Liver (tissue), 9 donors: ENCODE results near the gene TAOK2. TPM values are rescaled to one million over a fixed set of nuclear protein-coding genes. Genes with fewer than 3 reads are reported as not detected.

Experiments
- DNase-seq: peaks from one replicate; pipeline ENCODE4 v3.0.0-alpha.2; 2017; ENCODE audit warnings: low spot score
- H3K27ac ChIP-seq, 2 donors: one replicate each; pipeline ENCODE4 v1.7.0; 2013; ENCODE audit warnings: inconsistent platforms in 2 of 2, low read length in 2 of 2, control low read depth in 1 of 2, low read depth in 1 of 2, mild to moderate bottlenecking in 1 of 2
- H3K27me3 ChIP-seq, 4 donors: one replicate each; pipeline versions ENCODE4 v1.6.1 to v1.7.0; 2013; ENCODE audit warnings: low read length in 3 of 4, inconsistent platforms in 1 of 4, mild to moderate bottlenecking in 1 of 4, moderate library complexity in 1 of 4; ENCODE audit not compliant: control insufficient read depth in 4 of 4, insufficient read depth in 4 of 4
- H3K36me3 ChIP-seq, 4 donors: one replicate each; pipeline versions ENCODE4 v1.6.1 to v1.7.0; 2013; ENCODE audit warnings: low read length in 3 of 4, mild to moderate bottlenecking in 3 of 4, low read depth in 1 of 4, moderate library complexity in 1 of 4; ENCODE audit not compliant: control insufficient read depth in 4 of 4, insufficient read depth in 3 of 4
- H3K4me1 ChIP-seq, 4 donors: one replicate each; pipeline versions ENCODE4 v1.6.1 to v1.7.0; 2013; ENCODE audit warnings: low read length in 3 of 4, mild to moderate bottlenecking in 3 of 4, moderate library complexity in 1 of 4; ENCODE audit not compliant: control insufficient read depth in 4 of 4, insufficient read depth in 4 of 4
- H3K4me3 ChIP-seq, 3 donors: one replicate each; pipeline versions ENCODE4 v1.6.1 to v1.7.0; 2013; ENCODE audit warnings: low read length in 3 of 3, control low read depth in 1 of 3, low read depth in 1 of 3, mild to moderate bottlenecking in 1 of 3
- H3K9ac ChIP-seq, 2 donors: one replicate each; pipeline ENCODE4 v1.7.0; 2013; ENCODE audit warnings: low read length in 2 of 2, mild to moderate bottlenecking in 2 of 2, moderate library complexity in 2 of 2, control low read depth in 1 of 2, low read depth in 1 of 2
- H3K9me3 ChIP-seq, 4 donors: one replicate each; pipeline versions ENCODE4 v1.6.1 to v1.7.0; 2013; ENCODE audit warnings: low read length in 3 of 4; ENCODE audit not compliant: control insufficient read depth in 4 of 4
- ATF3 ChIP-seq: IDR thresholded peaks from 2 replicates; pipeline ENCODE4 v1.6.1; 2016; ENCODE audit warnings: antibody characterized with exemption
- CTCF ChIP-seq: fragments of 150-350 bp; IDR thresholded peaks from 2 replicates; pipeline ENCODE4 v1.5.1; 2017; ENCODE audit warnings: improper control_type of control experiment, low read depth, low read length; ENCODE audit not compliant: missing input control
- EGR1 ChIP-seq, 2 donors: IDR thresholded peaks; 2 replicates each; pipeline ENCODE4 v1.6.1; 2016 to 2018; ENCODE audit warnings: antibody characterized with exemption in 2 of 2, low read depth in 2 of 2
- FOXA1 ChIP-seq: IDR thresholded peaks from 2 replicates; pipeline ENCODE4 v1.6.1; 2016; ENCODE audit warnings: antibody characterized with exemption
- FOXA2 ChIP-seq: IDR thresholded peaks from 2 replicates; pipeline ENCODE4 v1.6.1; 2016; ENCODE audit warnings: antibody characterized with exemption
- GABPA ChIP-seq, 2 donors: IDR thresholded peaks in 1 of 2; conservative IDR thresholded peaks in 1 of 2; 2 replicates each; pipeline ENCODE4 v1.6.1; 2016; ENCODE audit warnings: antibody characterized with exemption in 2 of 2, mild to moderate bottlenecking in 1 of 2, moderate library complexity in 1 of 2
- HNF4A ChIP-seq, 2 donors: conservative IDR thresholded peaks; 2 replicates each; pipeline ENCODE4 v1.6.1; 2016; ENCODE audit warnings: antibody characterized with exemption in 2 of 2, mild to moderate bottlenecking in 2 of 2
- HNF4G ChIP-seq: IDR thresholded peaks from 2 replicates; pipeline ENCODE4 v1.6.1; 2016; ENCODE audit warnings: antibody characterized with exemption
- JUND ChIP-seq, 2 donors: IDR thresholded peaks; 2 replicates each; pipeline ENCODE4 v1.6.1; 2016; ENCODE audit warnings: antibody characterized with exemption in 2 of 2
- MAX ChIP-seq: IDR thresholded peaks from 2 replicates; pipeline ENCODE4 v1.6.1; 2016; ENCODE audit warnings: antibody characterized with exemption
- NR2F2 ChIP-seq: IDR thresholded peaks from 2 replicates; pipeline ENCODE4 v1.6.1; 2016; ENCODE audit warnings: antibody characterized with exemption
- RAD21 ChIP-seq, 2 donors: IDR thresholded peaks; 2 replicates each; pipeline ENCODE4 v1.6.1; 2016; ENCODE audit warnings: antibody characterized with exemption in 2 of 2, mild to moderate bottlenecking in 2 of 2
- REST ChIP-seq: IDR thresholded peaks from 2 replicates; pipeline ENCODE4 v1.6.1; 2016; ENCODE audit warnings: antibody characterized with exemption, mild to moderate bottlenecking
- RXRA ChIP-seq, 2 donors: IDR thresholded peaks; 2 replicates each; pipeline ENCODE4 v1.6.1; 2017 to 2018; ENCODE audit warnings: antibody characterized with exemption in 2 of 2, mild to moderate bottlenecking in 1 of 2
- SP1 ChIP-seq: IDR thresholded peaks from 2 replicates; pipeline ENCODE4 v1.6.1; 2018; ENCODE audit warnings: antibody characterized with exemption, mild to moderate bottlenecking
- TAF1 ChIP-seq: conservative IDR thresholded peaks from 2 replicates; pipeline ENCODE4 v1.6.1; 2016; ENCODE audit warnings: antibody characterized with exemption, mild to moderate bottlenecking
- YY1 ChIP-seq: IDR thresholded peaks from 2 replicates; pipeline ENCODE4 v1.6.1; 2016; ENCODE audit warnings: antibody characterized with exemption, mild to moderate bottlenecking
- ZBTB33 ChIP-seq: IDR thresholded peaks from 2 replicates; pipeline ENCODE4 v1.6.1; 2016; ENCODE audit warnings: antibody characterized with exemption
- WGBS: extraction: QIAGEN DNeasy Blood & Tissue Kit; methylation state at CpG from one replicate; pipeline ENCODE4 v1.1.7; 2013; 5-methylcytosine and 5-hydroxymethylcytosine counted together
- polyA plus RNA-seq, 2 donors: library from polyadenylated mRNA; stranded (reverse) in 1 of 2; unstranded in 1 of 2; fragments of 200-250 nt in 1 of 2; fragments of >200 nt in 1 of 2; fragmentation: Nextera tagmentation in 1 of 2; extraction: Ambion mirVana in 1 of 2; gene quantifications; one replicate each; pipeline versions ENCODE4 v1.2.1 to v1.2.3, GENCODE V29; 2013 to 2015
- total RNA-seq, 2 donors: library from RNA; depleted of rRNA; stranded (reverse); fragments of >200 nt; gene quantifications; one replicate each; pipeline ENCODE4 v1.2.3, GENCODE V29; 2014
- donor health status: healthy.
- donor health status: healthy.
- donor health status: healthy.
- donor health status: healthy.
- donor health status: healthy.

Gene TAOK2
- total and polyA plus RNA-seq, 4 donors = 2.2 to 27.9 (median 16.0) TPM

- peak; percentile 89 for DNase-seq
- Histone ChIP-seq H3K36me3 (no peaks in the 10 kb centered on the region), H3K27me3 (no peaks in the 10 kb centered on the region), H3K4me3 (peak within 1 kb of the TSS; percentile 74 to 90 (median 81)), H3K9me3 (no peaks in the 10 kb centered on the region), H3K27ac (peak within 1 kb of the TSS; percentile 65 to 86), H3K9ac (peak within 1 kb of the TSS; percentile 78 to 90), H3K4me1 (peaks cover 2 to 22% (median 13%) of the 10 kb centered on the region in 4 donors)
- TF ChIP-seq JUND (IDR thresholded peaks at IDR 0.05) = no peak
- peak; percentile 19 to 49 for TF ChIP-seq RAD21 (IDR thresholded peaks at IDR 0.05)
- TF ChIP-seq FOXA1 = no peak
- no peak for TF ChIP-seq MAX
- no peak for TF ChIP-seq YY1
- TF ChIP-seq TAF1 = peak; percentile 64
- no peak for TF ChIP-seq EGR1 (IDR thresholded peaks at IDR 0.05; ENCODE audit: low read depth in 2 of 2)
- no peak for TF ChIP-seq ZBTB33
- TF ChIP-seq HNF4G = no peak
- no peak for TF ChIP-seq SP1
- no peak for TF ChIP-seq ATF3
- no peak for TF ChIP-seq RXRA (IDR thresholded peaks at IDR 0.05)
- peak; percentile 49 for TF ChIP-seq CTCF
- TF ChIP-seq NR2F2 = peak; percentile 16
- TF ChIP-seq REST = no peak
- TF ChIP-seq GABPA (IDR thresholded peaks at IDR 0.05 in 1 of 2, conservative IDR thresholded peaks at IDR 0.05 in 1 of 2) = peak in 1 of 2 donors; percentile 2
- peak in 1 of 2 donors; percentile 42 for TF ChIP-seq HNF4A (conservative IDR thresholded peaks at IDR 0.05)
- no peak for TF ChIP-seq FOXA2
- 1% methylated on average over 75 of the region's 75 CpGs for whole genome bisulfite sequencing
Observed at GRCh38 chr16:29961479-29962343, 12.0 kb upstream of the TAOK2 start, which contains the start of gene TMEM219. TSS of gene TMEM219 (plus strand) at chr16:29962079. CDS start at chr16:29963144, 1,065 bp downstream.
